Measurements from ENCODE around the gene SPRED2.
A peak's percentile ranks its signal among the peaks of the same experiment; 100 is the strongest.

SPRED2 gene

GRCh38 chr2:65386989-65387388 is 45.4 kb downstream of the SPRED2 start:
- DNase-seq (ENCODE audit: low read depth in 3 of 3), result no peak

GRCh38 chr2:65386344-65386743 is 46.1 kb downstream of the SPRED2 start:
- no peak for DNase-seq (ENCODE audit: low read depth in 3 of 3)

GRCh38 chr2:65383541-65384488 is 48.6 kb downstream of the SPRED2 start:
- DNase-seq (ENCODE audit: low read depth in 3 of 3), result no peak

- peak; percentile 81 to 86 (median 86) for DNase-seq (ENCODE audit: low read depth in 3 of 3)
These were observed 49.5 kb downstream of the SPRED2 start for GRCh38 chr2:65382776-65383357.

- no peak for DNase-seq (ENCODE audit: low read depth in 3 of 3)
These were observed 50.1 kb downstream of the SPRED2 start for GRCh38 chr2:65382323-65382722.

DNA sequence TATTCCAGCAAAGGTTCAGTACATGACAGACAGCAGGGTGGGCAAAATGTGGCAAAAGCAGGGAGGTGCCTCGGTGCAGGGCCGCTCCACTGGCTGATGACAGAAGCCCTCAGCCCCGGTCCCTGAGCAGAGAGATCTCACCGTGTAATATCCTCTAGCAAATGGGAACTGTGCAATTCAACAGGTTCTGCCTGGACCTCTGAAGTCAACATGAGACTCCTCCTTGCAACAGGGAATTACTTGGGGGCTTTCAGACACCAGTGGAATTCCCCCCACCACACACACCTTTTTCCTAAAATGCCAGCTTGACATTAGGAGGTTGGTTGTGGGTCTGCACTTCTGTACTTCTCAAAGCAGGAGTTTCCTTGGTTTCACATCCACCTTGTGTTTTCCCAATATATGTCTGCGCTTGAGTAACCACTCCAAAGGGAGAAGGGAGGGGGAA is 50.8 kb downstream of the SPRED2 start:
- no peak for DNase-seq (ENCODE audit: low read depth in 3 of 3)

DNA sequence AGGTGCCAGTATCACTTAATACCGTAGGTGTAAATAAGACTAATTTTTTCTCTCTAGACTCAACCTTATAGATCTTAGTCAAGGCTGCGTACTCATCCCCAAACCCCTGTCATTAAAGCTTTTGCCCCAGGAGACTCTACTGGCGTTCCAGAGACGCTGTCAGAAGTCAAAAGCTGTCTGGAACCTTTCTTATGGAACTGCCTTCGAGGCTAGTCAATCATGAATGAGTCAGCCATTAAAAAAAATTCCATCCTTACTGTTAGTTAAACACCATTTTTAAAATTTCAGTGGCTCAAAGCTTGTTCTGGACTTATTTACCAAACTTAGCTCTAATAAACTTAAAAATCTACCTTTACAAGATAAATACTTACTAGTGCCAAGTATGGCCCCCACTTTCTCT is 52.1 kb downstream of the SPRED2 start:
- DNase-seq (ENCODE audit: low read depth in 3 of 3), result no peak

- no peak for DNase-seq (ENCODE audit: low read depth in 3 of 3)
These were observed 52.7 kb downstream of the SPRED2 start for GRCh38 chr2:65379721-65380171.

DNA sequence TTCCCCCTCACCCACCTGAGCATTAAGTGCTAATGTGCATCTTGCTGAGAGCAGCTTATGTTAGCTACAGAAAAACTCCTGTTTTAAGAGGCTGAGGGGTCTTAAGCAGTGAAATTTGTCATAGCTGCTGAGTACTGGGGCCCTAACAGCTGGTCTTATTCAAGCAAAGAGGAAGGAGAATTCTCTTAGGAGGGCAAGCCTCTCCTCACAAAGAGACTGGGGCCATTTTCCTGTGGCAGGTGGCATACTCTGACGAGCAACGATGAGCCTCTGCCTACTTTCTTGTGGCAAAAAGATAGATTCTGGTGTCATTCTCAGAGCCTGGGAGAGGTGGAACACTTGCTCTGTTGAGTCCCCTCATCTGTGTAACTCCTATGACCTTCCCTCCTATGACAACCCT is 53.2 kb downstream of the SPRED2 start:
- no peak for DNase-seq (ENCODE audit: low read depth in 3 of 3)

DNA sequence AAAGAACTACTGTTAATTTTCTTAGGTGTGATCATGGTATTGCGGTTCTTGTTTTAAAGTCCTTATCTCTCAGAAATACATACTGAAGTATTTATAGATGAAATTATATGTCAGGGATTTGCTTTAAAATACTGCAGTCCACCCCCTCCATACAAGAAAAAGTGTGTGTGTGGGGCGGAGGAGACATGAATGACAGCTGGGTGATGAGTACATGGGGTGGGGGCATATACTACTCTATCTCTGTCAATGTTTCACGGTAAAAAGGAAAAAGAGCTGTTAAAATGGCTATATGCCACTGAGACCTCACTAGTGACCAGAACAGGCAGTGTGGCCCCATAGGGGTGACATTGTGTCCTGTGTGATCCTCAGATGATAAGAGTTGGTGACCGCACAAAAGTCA is 54.1 kb downstream of the SPRED2 start:
- DNase-seq (ENCODE audit: low read depth in 3 of 3), result no peak

DNA sequence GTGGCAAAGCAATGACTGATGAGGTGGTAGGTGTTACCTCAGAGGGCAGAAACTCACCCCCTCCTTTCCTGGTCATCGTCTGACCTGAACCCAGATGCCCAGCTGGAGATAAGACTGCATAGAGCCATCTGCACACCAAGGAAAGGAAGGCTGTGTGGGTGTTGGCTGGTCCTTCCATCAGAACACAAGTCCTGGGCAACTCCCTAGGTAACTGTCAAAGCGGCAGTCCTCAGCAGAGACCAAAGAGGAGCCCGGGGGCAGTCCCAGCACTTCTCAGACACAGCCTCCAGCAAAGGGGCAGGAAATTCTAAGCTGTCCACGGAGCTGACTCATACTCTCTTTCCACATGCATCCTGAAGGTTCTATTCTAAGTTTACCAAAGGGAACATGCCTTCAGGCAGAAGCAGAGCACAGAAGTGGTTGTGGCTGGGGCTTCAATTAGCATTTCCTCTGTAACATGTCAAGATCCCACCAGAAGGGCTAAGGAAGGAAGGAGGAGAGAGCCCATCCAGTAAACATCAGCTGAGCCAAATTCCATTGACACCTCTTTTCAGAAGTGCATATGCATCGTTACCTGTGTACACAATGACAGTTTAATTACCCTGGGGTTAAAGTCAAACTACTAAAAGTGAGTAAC is 54.7 kb downstream of the SPRED2 start:
- no peak for DNase-seq (ENCODE audit: low read depth in 3 of 3)

DNA sequence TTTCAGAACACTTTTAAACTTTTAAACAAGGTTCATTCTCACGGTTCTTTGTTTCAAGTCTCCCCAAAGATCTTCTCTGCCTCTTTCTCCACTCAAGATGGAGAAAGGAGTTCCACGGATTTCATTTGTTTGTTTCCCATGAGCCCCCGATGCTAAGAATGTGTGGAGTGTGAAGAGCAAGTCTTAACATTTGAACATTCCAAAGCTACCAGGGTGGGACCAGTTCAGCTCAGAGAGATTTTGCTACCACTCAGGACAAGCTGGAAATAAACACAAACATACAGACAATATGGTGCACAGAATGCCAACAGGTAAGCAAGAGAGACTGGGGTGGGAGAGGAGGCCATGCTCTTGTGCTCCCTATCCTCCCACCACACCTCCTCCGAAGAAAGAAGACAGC is 56.7 kb downstream of the SPRED2 start:
- DNase-seq (ENCODE audit: low read depth in 3 of 3), result no peak

DNA sequence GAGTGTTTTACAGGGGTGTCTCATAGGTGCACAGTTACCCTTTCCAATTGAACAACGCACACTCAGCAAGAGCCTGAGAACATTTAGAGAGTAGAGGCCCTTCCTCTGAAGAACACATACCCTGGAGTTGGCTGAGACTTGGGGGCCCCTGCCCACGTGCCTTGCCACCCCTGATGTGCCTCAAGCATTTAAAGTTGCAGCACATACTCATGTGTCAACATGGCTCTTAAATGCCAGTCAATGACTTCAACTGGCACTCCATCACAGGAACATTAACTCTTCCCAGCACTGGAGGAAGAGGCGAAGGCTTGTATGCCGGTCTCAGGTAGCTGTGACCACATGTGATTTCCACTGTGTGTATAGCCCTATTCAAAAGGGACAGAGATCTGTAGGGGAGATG is 57.4 kb downstream of the SPRED2 start:
- no peak for DNase-seq (ENCODE audit: low read depth in 3 of 3)

- DNase-seq (ENCODE audit: low read depth in 3 of 3), result no peak
These were observed 57.8 kb downstream of the SPRED2 start for GRCh38 chr2:65374575-65374974.

- DNase-seq (ENCODE audit: low read depth in 3 of 3), result no peak
These were observed 59.0 kb downstream of the SPRED2 start for GRCh38 chr2:65373365-65373918.

- no peak for DNase-seq (ENCODE audit: low read depth in 3 of 3)
These were observed 59.8 kb downstream of the SPRED2 start for GRCh38 chr2:65372619-65373018.

DNA sequence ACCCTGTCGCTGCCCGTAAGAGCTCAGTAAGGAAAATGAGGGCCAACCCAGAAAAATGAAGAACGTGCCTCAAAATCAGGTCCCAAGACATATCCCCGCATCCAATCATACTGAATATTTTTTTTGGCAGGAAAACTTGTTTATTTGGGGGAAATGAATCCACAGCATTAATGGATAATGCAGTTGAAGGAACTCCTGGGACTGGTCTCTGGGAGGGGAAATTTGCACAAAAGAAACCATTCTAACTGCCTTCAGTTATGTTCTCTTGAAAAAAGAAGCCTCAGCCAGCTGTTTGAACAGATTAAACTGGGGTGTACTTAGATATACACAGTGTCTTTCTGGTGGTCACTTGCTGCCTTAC is 61.3 kb downstream of the SPRED2 start:
- no peak for DNase-seq (ENCODE audit: low read depth in 3 of 3)

DNA sequence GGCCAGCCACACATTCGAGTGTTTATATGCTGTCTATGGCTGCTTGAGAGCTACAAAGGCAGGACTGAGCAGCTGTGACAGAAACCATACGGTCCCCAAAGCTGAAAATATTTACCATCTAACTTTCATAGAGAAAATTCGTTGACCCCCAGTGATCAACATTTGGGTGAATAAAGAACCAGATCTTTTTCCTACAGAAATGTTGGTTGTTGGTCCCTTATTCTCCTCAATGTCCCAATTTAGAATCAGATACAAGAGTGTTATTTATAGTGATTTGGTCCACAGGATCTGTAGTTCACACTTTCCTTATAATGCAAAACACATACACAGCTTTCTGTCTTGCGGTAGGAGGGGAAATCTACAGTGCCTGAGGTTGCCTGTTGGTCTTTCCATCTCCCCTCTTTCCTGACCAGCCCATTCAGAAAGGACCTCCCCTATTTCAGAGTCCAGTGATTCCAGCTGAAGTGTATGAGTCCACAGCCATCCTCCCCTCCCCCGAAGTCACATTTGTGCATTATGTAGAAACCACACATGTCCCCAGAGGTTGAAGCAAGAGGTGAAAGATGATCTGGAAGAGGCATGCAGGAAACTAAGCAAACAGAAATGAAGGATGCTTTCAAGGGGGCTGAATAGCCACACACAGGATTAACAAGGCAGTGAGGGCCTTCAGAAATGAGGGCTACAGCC is 61.9 kb downstream of the SPRED2 start:
- no peak for DNase-seq (ENCODE audit: low read depth in 3 of 3)

DNA sequence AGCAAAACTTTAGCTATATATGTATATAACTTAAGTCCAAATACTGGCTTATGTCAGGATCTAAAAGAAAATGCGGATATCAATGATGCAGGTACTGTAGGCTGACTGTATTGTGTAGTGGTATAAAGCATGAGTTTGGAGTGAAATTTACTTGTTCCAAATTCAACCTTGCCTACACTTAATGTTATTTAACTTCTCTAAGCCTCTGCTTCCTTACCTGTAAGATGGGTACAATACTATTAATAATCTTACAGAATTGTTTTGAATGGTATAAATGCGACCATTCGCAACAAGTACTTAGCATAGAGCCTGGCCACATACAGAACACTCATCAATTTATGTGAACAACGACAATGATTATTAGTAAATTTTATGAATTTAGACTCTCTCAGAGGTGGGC is 62.4 kb downstream of the SPRED2 start:
- DNase-seq (ENCODE audit: low read depth in 3 of 3), result no peak

DNA sequence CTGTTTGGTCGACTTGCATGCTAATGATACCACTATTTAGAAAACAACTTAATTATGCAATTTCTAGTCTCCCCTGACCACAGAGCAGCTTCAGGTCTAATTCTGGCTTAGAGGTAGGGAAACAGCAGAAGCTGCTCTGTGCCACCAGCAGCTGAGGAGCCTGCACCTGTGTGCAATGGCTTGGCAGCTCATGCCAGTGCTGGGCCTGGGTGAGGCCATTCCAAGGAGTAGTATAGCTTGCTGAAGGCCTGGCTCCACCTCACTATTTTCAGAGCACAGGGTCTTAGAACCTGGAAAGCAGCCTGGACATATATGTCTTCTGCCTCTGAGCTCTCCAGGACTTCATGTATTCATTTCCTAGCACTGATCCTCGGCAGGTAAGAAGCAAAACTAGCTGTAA is 62.8 kb downstream of the SPRED2 start:
- DNase-seq (ENCODE audit: low read depth in 3 of 3), result no peak

- no peak for DNase-seq (ENCODE audit: low read depth in 3 of 3)
These were observed 63.9 kb downstream of the SPRED2 start for GRCh38 chr2:65368468-65368867.

DNA sequence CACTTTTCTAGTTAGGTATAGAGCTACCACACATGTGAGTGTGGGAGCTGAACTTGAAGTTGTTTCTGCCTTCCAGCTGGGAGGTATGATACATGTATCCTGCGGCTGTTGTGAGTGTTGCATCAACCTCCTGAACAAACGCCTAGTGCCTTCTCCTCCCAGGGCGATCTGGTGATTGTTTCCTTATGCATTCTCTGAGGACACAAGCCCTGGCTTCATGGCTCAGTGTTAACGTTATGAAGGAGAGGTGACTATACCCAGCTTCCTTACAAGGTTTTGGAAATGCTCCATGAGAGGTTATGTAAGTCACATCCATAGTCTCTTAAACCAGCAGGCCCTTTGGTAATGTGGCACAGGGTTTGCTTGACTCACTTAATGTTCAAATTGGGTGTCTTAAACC is 64.9 kb downstream of the SPRED2 start:
- DNase-seq (ENCODE audit: low read depth in 3 of 3), result no peak

All from stimulated activated CD4-positive, alpha-beta T cell treated with anti-CD3 and anti-CD28 coated beads, TNF-alpha, amount 100 ng/mL, for 48 hours (primary cell).